ENCODE measurements around the gene PUDP. TPM values are rescaled to one million over a fixed set of nuclear protein-coding genes. Genes with fewer than 3 reads are reported as not detected.
A peak's percentile ranks its signal among the peaks of the same experiment; 100 is the strongest.

Gene PUDP
- total RNA-seq: 10 to 100 TPM in 4 of 5 donors, 1 to 10 TPM in 1; 1.8 to 42.0 (median 22.2) TPM
- polyA plus RNA-seq: 10 to 100 TPM in 2 of 3 donors, 1 to 10 TPM in 1; 6.9 to 39.7 (median 13.3) TPM
- long read RNA-seq, donor 1, transcript PUDP-201 (4 exons, 2,140 nt): major isoform, 6 of 6 reads
- long read RNA-seq, donor 1, partial matches to known transcripts: 0 of 6 reads
- long read RNA-seq, donor 1, other reads (novel, unspliced or antisense): 0 of 6 reads
- long read RNA-seq, donor 2, transcript PUDP-201 (4 exons, 2,140 nt): major isoform, 5 of 12 reads
- long read RNA-seq, donor 2, partial matches to known transcripts: 7 of 12 reads
- long read RNA-seq, donor 2, other reads (novel, unspliced or antisense): 0 of 12 reads
- long read RNA-seq, donor 3, transcript PUDP-201 (4 exons, 2,140 nt): major isoform, 6 of 6 reads
- long read RNA-seq, donor 3, partial matches to known transcripts: 0 of 6 reads
- long read RNA-seq, donor 3, other reads (novel, unspliced or antisense): 0 of 6 reads
- long read RNA-seq, donor 4: 0 reads
- long read RNA-seq, donor 5, transcript PUDP-201 (4 exons, 2,140 nt): major isoform, 6 of 6 reads
- long read RNA-seq, donor 5, partial matches to known transcripts: 0 of 6 reads
- long read RNA-seq, donor 5, other reads (novel, unspliced or antisense): 0 of 6 reads
- long read RNA-seq, donor 6, transcript PUDP-201 (4 exons, 2,140 nt): major isoform, 11 of 17 reads
- long read RNA-seq, donor 6, partial matches to known transcripts: 6 of 17 reads
- long read RNA-seq, donor 6, other reads (novel, unspliced or antisense): 0 of 17 reads
- long read RNA-seq, donor 7, transcript PUDP-201 (4 exons, 2,140 nt): major isoform, 12 of 17 reads
- long read RNA-seq, donor 7, partial matches to known transcripts: 5 of 17 reads
- long read RNA-seq, donor 7, other reads (novel, unspliced or antisense): 0 of 17 reads
- long read RNA-seq, donor 8, transcript PUDP-201 (4 exons, 2,140 nt): major isoform, 8 of 22 reads
- long read RNA-seq, donor 8, partial matches to known transcripts: 13 of 22 reads
- long read RNA-seq, donor 8, other reads (novel, unspliced or antisense): 0 of 22 reads
- long read RNA-seq, donor 9, transcript PUDP-201 (4 exons, 2,140 nt): major isoform, 5 of 5 reads
- long read RNA-seq, donor 9, partial matches to known transcripts: 0 of 5 reads
- long read RNA-seq, donor 9, other reads (novel, unspliced or antisense): 0 of 5 reads
- long read RNA-seq, donor 10, transcript PUDP-201 (4 exons, 2,140 nt): major isoform, 5 of 13 reads
- long read RNA-seq, donor 10, partial matches to known transcripts: 7 of 13 reads
- long read RNA-seq, donor 10, other reads (novel, unspliced or antisense): 0 of 13 reads

DNA sequence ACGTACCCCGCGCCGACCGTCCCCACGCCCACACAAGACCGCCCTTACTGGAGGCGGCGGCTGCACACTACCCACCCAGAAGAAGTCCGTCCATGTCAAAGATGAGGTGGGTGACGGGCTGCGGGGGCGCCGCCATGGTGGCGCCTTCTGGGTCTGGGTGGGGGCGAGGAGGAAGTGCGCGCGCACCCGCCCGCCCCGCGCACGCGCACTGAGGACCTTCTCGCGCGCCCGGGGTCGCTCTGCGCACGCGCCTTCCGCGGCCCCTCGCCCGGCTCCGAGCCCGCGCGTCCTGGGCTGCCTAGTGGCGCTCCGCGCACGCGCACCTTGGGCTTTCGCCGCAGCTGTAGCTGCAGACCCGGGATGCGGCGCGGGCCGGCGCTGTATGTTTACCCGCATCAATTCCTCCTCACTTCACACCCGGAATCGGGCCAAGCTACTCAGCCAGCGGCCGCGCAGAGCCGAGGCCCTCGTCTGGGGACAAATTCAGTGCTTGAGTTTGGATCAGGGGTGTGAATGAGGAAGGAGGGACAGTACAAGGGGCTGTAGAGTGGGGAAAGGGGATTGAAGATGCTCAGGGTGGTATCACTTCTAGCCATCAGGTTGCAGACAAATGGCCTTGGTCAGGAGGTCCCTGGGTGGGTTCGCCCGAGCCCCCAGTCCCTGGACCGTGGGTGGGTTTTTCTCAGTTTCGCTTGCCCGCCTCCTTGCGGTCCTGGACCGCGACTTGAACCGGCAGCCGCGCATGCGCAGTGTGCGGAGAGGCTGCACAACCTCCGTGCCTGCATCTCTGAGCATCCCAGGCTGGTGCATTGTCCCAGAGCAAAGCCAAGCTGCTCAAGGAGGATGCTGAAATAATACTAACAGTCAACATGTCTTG is at the start of gene PUDP:
TSS of gene PUDP (minus strand) at position 176 of the 877 bp plus-strand sequence. CDS start at position 136, 40 bp downstream.
- WGBS, 5 donors: 0 to 1% (median 1%) methylated on average over 17 to 76 of the region's 76 CpGs
- Histone ChIP-seq H3K27ac (peak within 1 kb of the TSS; percentile 83 to 94 (median 92)), H3K9me3 (no peaks in the 10 kb centered on the region), H3K4me1 (peaks cover 0 to 31% (median 15%) of the 10 kb centered on the region in 4 donors), H3K4me3 (peak within 1 kb of the TSS; percentile 69 to 95 (median 76)), H3K36me3 (no peaks in the 10 kb centered on the region), H3K27me3 (no peaks in the 10 kb centered on the region)
- TF ChIP-seq POLR2A (IDR thresholded peaks at IDR 0.05) (no peak), POLR2AphosphoS5 (IDR thresholded peaks at IDR 0.05) (peak in 2 of 3 donors; percentile 38 to 55), EP300 (IDR thresholded peaks at IDR 0.05) (no peak)
- TF ChIP-seq, protein P1, sequence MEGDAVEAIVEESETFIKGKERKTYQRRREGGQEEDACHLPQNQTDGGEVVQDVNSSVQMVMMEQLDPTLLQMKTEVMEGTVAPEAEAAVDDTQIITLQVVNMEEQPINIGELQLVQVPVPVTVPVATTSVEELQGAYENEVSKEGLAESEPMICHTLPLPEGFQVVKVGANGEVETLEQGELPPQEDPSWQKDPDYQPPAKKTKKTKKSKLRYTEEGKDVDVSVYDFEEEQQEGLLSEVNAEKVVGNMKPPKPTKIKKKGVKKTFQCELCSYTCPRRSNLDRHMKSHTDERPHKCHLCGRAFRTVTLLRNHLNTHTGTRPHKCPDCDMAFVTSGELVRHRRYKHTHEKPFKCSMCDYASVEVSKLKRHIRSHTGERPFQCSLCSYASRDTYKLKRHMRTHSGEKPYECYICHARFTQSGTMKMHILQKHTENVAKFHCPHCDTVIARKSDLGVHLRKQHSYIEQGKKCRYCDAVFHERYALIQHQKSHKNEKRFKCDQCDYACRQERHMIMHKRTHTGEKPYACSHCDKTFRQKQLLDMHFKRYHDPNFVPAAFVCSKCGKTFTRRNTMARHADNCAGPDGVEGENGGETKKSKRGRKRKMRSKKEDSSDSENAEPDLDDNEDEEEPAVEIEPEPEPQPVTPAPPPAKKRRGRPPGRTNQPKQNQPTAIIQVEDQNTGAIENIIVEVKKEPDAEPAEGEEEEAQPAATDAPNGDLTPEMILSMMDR (IDR thresholded peaks at IDR 0.05): peak in 3 of 7 experiments; percentile 10 to 48 (median 31)
- peak; percentile 95 to 98 for DNase-seq
- intact Hi-C loops (cut with DNase I; ENCODE audit: low total_unique reads): no loop called here

GRCh38 chrX:7194606-7195005 is 46.7 kb upstream of the PUDP start:
- no peak overlapping the region for H3K4me3 ChIP-seq
- no peaks in the 10 kb centered on the region for H3K4me1 ChIP-seq
- no peak overlapping the region for H3K27ac ChIP-seq
- WGBS, 5 donors: 96 to 99% (median 98%) methylated on average over 11 of the region's 11 CpGs
- intact Hi-C loops (cut with DNase I; ENCODE audit: low total_unique reads): no loop called here
- H3K27me3 ChIP-seq: no peaks in the 10 kb centered on the region
- DNase-seq: no peak
- TF ChIP-seq POLR2AphosphoS5 (IDR thresholded peaks at IDR 0.05) (no peak), EP300 (IDR thresholded peaks at IDR 0.05) (no peak), POLR2A (IDR thresholded peaks at IDR 0.05) (no peak)
- TF ChIP-seq, protein P1 (IDR thresholded peaks at IDR 0.05): no peak
- peaks cover 0 to 3% (median 0%) of the 10 kb centered on the region in 4 donors for H3K36me3 ChIP-seq
- no peaks in the 10 kb centered on the region for H3K9me3 ChIP-seq

DNA sequence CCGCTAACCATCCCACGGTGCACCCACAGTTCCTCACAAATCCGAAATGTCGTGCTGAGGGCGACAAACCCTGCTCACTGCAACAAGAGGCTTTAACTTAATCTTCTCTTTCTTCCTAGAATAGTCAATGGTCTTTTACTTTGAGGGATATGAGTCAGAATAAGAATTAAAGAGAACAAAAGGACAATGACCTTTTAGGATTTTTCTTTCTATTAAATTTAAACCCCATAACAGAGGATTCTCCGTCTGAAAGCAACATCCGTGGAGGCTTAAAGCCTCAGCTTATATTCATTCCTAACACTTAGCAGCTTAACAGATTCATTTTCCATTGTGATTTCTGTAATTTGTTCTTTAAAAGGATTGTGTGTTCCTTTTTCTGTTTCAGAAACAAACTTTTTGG is 44.9 kb upstream of the PUDP start:
- no peak for DNase-seq
- no peaks in the 10 kb centered on the region for H3K4me1 ChIP-seq
- no peaks in the 10 kb centered on the region for H3K9me3 ChIP-seq
- TF ChIP-seq POLR2A (IDR thresholded peaks at IDR 0.05) (no peak), POLR2AphosphoS5 (IDR thresholded peaks at IDR 0.05) (no peak), EP300 (IDR thresholded peaks at IDR 0.05) (no peak)
- TF ChIP-seq, protein P1 (IDR thresholded peaks at IDR 0.05): no peak
- no peak overlapping the region for H3K4me3 ChIP-seq
- WGBS, 5 donors: 89 to 94% (median 92%) methylated on average over 7 of the region's 7 CpGs
- peaks cover 0 to 3% (median 0%) of the 10 kb centered on the region in 4 donors for H3K36me3 ChIP-seq
- no peak overlapping the region for H3K27ac ChIP-seq
- intact Hi-C loops (cut with DNase I; ENCODE audit: low total_unique reads): no loop called here
- no peaks in the 10 kb centered on the region for H3K27me3 ChIP-seq
